ENCODE data around the gene STARD13.
A peak's percentile ranks its signal among the peaks of the same experiment; 100 is the strongest.

STARD13 gene

GRCh38 chr13:33195693-33196464 lies 89.7 kb downstream of the STARD13 start:
- no peak for TF ChIP-seq CTCF (IDR thresholded peaks at IDR 0.05; ENCODE audit: low read depth, low read length)

GRCh38 chr13:33194820-33195692 lies 90.5 kb downstream of the STARD13 start:
- DNase-seq (ENCODE audit: extremely low read depth, low read depth): peak; percentile 82
- TF ChIP-seq CTCF (IDR thresholded peaks at IDR 0.05; ENCODE audit: low read depth, low read length): no peak

More at GRCh38 chr13:33195693-33196464, 89.7 kb downstream of the STARD13 start:
- no peak for DNase-seq (ENCODE audit: extremely low read depth, low read depth)

GRCh38 chr13:33193428-33193974 lies 92.1 kb downstream of the STARD13 start:
- no peak for DNase-seq (ENCODE audit: extremely low read depth, low read depth)
- no peak for TF ChIP-seq CTCF (IDR thresholded peaks at IDR 0.05; ENCODE audit: low read depth, low read length)

- TF ChIP-seq CTCF (IDR thresholded peaks at IDR 0.05; ENCODE audit: low read depth, low read length): no peak
- DNase-seq (ENCODE audit: extremely low read depth, low read depth): no peak
Observed at GRCh38 chr13:33191425-33192210, 93.9 kb downstream of the STARD13 start.

- TF ChIP-seq CTCF (IDR thresholded peaks at IDR 0.05; ENCODE audit: low read depth, low read length): no peak
- no peak for DNase-seq (ENCODE audit: extremely low read depth, low read depth)
Observed at GRCh38 chr13:33189470-33189869, 96.1 kb downstream of the STARD13 start.

- no peak for DNase-seq (ENCODE audit: extremely low read depth, low read depth)
- no peak for TF ChIP-seq CTCF (IDR thresholded peaks at IDR 0.05; ENCODE audit: low read depth, low read length)
Observed at GRCh38 chr13:33188093-33188882, 97.3 kb downstream of the STARD13 start.
